IMR-90 (cell line): ENCODE measurements around the gene KATNBL1. TPM values are rescaled to one million over a fixed set of nuclear protein-coding genes. Genes with fewer than 3 reads are reported as not detected.

Source experiments
- ATAC-seq: fragments of 200-7000 bp; cut with Tn5 transposase; 2 replicates; pipeline ENCODE4 v1.9.1; 2020; ENCODE audit warnings: low read depth, mild to moderate bottlenecking, moderate library complexity
- BruUV-seq: library from RNA; stranded (reverse); fragments of 400-500 nt; replicated peaks from 2 replicates; lab custom pipeline; 2021; lab: Mats Ljungman, UMichigan
- CTCF ChIA-PET: fragments of 300-600 bp; formaldehyde crosslinking; extraction: SDS; loops from one replicate; lab custom pipeline; 2021; ENCODE audit warnings: antibody characterized with exemption; lab: Yijun Ruan, JAX
- POLR2A ChIA-PET: fragments of 300-600 bp; sonication (Branson Sonifier 250); formaldehyde crosslinking; loops from one replicate; lab custom pipeline; 2022; ENCODE audit warnings: antibody characterized with exemption; ENCODE audit not compliant: unreplicated experiment; lab: Charles Lee
- DNase-seq: peaks from one replicate; pipeline ENCODE4 v3.0.0; 2013
- H2AFZ ChIP-seq: replicated peaks from 2 replicates; pipeline ENCODE3; 2013; ENCODE audit warnings: low read length, mild to moderate bottlenecking; ENCODE audit not compliant: poor library complexity
- H2AK5ac ChIP-seq: 2 replicates; pipeline ENCODE4 v1.6.1; 2013; ENCODE audit warnings: low read depth, low read length, inconsistent platforms
- H2AK9ac ChIP-seq: replicated peaks from 2 replicates; pipeline ENCODE3; 2013; ENCODE audit warnings: mild to moderate bottlenecking, low read depth, low read length, moderate library complexity; ENCODE audit not compliant: poor library complexity
- H2BK120ac ChIP-seq: 2 replicates; pipeline ENCODE4 v1.6.1; 2013; ENCODE audit warnings: low read depth, low read length, inconsistent platforms
- H2BK15ac ChIP-seq: 3 replicates; pipeline ENCODE4 v1.6.1; 2013; ENCODE audit warnings: low read depth, low read length, inconsistent platforms
- H2BK20ac ChIP-seq: 2 replicates; pipeline ENCODE4 v1.6.1; 2013; ENCODE audit warnings: low read depth, mild to moderate bottlenecking, inconsistent platforms, low read length, moderate library complexity
- H2BK5ac ChIP-seq: 2 replicates; pipeline ENCODE4 v1.6.1; 2013; ENCODE audit warnings: mild to moderate bottlenecking, low read depth, low read length, inconsistent platforms; ENCODE audit not compliant: poor library complexity, severe bottlenecking
- H3K14ac ChIP-seq: replicated peaks from 2 replicates; pipeline ENCODE4 v1.6.1; 2013; ENCODE audit warnings: low read depth, low read length, inconsistent platforms
- H3K18ac ChIP-seq: 2 replicates; pipeline ENCODE4 v1.6.1; 2013; ENCODE audit warnings: low read depth, low read length, control low read depth
- H3K23ac ChIP-seq: 2 replicates; pipeline ENCODE4 v1.6.1; 2013; ENCODE audit warnings: low read depth, low read length, inconsistent platforms
- H3K27ac ChIP-seq: 2 replicates; pipeline ENCODE4 v1.5.1; 2013; ENCODE audit warnings: mild to moderate bottlenecking, control low read depth, low read length; ENCODE audit not compliant: insufficient read depth
- H3K27me3 ChIP-seq: 2 replicates; pipeline ENCODE4 v1.6.1; 2013; ENCODE audit warnings: low read length; ENCODE audit not compliant: control insufficient read depth, insufficient read depth
- H3K36me3 ChIP-seq: 2 replicates; pipeline ENCODE4 v1.6.1; 2013; ENCODE audit warnings: low read length, mixed read lengths; ENCODE audit not compliant: control insufficient read depth, insufficient read depth
- H3K4ac ChIP-seq: 2 replicates; pipeline ENCODE4 v1.6.1; 2013; ENCODE audit warnings: low read depth, low read length, inconsistent platforms
- H3K4me1 ChIP-seq: 2 replicates; pipeline ENCODE4 v1.6.1; 2013; ENCODE audit warnings: low read length, mixed read lengths; ENCODE audit not compliant: control insufficient read depth, insufficient read depth
- H3K4me2 ChIP-seq: 2 replicates; pipeline ENCODE4 v1.6.1; 2013; ENCODE audit warnings: low read depth, mild to moderate bottlenecking, control low read depth, low read length, moderate library complexity
- H3K4me3 ChIP-seq: 2 replicates; pipeline ENCODE4 v1.5.1; 2013; ENCODE audit warnings: low read depth, mild to moderate bottlenecking, control low read depth, low read length, moderate library complexity; ENCODE audit not compliant: insufficient read depth
- H3K56ac ChIP-seq: 2 replicates; pipeline ENCODE4 v1.6.1; 2013; ENCODE audit warnings: low read length, inconsistent platforms; ENCODE audit not compliant: insufficient read depth; ENCODE audit errors: extremely low read depth
- H3K79me1 ChIP-seq, 2 experiments: 2 replicates each; pipeline ENCODE4 v1.6.1; 2013; ENCODE audit warnings: low read length in 2 of 2, inconsistent platforms in 1 of 2, low read depth in 1 of 2
- H3K9ac ChIP-seq: 2 replicates; pipeline ENCODE4 v1.6.1; 2013; ENCODE audit warnings: low read depth, low read length, control low read depth
- H3K9me1 ChIP-seq: 2 replicates; pipeline ENCODE4 v1.6.1; 2013; ENCODE audit warnings: low read length, inconsistent platforms; ENCODE audit not compliant: insufficient read depth
- H3K9me3 ChIP-seq: 2 replicates; pipeline ENCODE4 v1.6.1; 2013; ENCODE audit warnings: low read length; ENCODE audit not compliant: control insufficient read depth, insufficient read depth
- H4K20me1 ChIP-seq: 2 replicates; pipeline ENCODE4 v1.6.1; 2013; ENCODE audit warnings: low read length, inconsistent platforms; ENCODE audit not compliant: insufficient read depth
- H4K5ac ChIP-seq: 2 replicates; pipeline ENCODE4 v1.6.1; 2013; ENCODE audit warnings: mild to moderate bottlenecking, low read depth, low read length, control low read depth
- H4K8ac ChIP-seq, 2 experiments: 2 replicates each; pipeline ENCODE4 v1.6.1; 2013; ENCODE audit warnings: low read depth in 2 of 2, low read length in 2 of 2, control low read depth in 1 of 2, inconsistent platforms in 1 of 2
- H4K91ac ChIP-seq: 2 replicates; pipeline ENCODE4 v1.6.1; 2013; ENCODE audit warnings: low read depth, low read length, inconsistent platforms; ENCODE audit not compliant: insufficient read depth
- MAFK ChIP-seq: IDR thresholded peaks from 2 replicates; pipeline ENCODE4 v1.6.1; 2012; ENCODE audit warnings: low read depth, low read length, improper control_type of control experiment
- MAZ ChIP-seq: IDR thresholded peaks from 2 replicates; pipeline ENCODE4 v1.6.1; 2012; ENCODE audit warnings: low read depth, mild to moderate bottlenecking, low read length, improper control_type of control experiment, moderate library complexity, borderline replicate concordance
- RFX5 ChIP-seq: IDR thresholded peaks from 2 replicates; pipeline ENCODE4 v1.8.0; 2012; ENCODE audit warnings: low read depth, mild to moderate bottlenecking, low read length, moderate library complexity
- WGBS, 2 experiments: methylation state at CpG; one replicate each; pipeline versions ENCODE4 v1.1.5 to v1.1.7; 2013; ENCODE audit warnings: missing lambda C conversion rate in 2 of 2; ENCODE audit not compliant: insufficient read length in 1 of 2; ENCODE audit errors: extremely low coverage in 2 of 2; 5-methylcytosine and 5-hydroxymethylcytosine counted together
- dilution Hi-C: fragments of 300-500 bp; cut with HindIII; formaldehyde crosslinking; loops from one replicate; pipeline ENCODE4 v1.14.3; 2018; ENCODE audit warnings: low sequenced_read_pairs; ENCODE audit not compliant: unreplicated experiment
- in situ Hi-C: fragments of 300-500 bp; cut with MboI; formaldehyde crosslinking; loops from 3 replicates; pipeline ENCODE4 v1.14.3; 2019; ENCODE audit warnings: low sequenced_read_pairs, inconsistent platforms, mixed read lengths
- intact Hi-C: fragments of 100-400 bp; cut with micrococcal nuclease; formaldehyde crosslinking; loops from 2 replicates; pipeline ENCODE4 v1.10.0; 2022
- polyA plus RNA-seq, 3 experiments: library from polyadenylated mRNA; depleted of rRNA; stranded (reverse); fragments of >200 nt; gene quantifications; 2 replicates each; pipeline ENCODE4 v1.2.3, GENCODE V29; 2012; ENCODE audit warnings: low replicate concordance in 1 of 3
- total RNA-seq: library from RNA; depleted of rRNA; stranded (reverse); fragments of >200 nt; gene quantifications from 2 replicates; pipeline ENCODE4 v1.2.3, GENCODE V29; 2012
- TF ChIP-seq, protein P1 (sequence below): conservative IDR thresholded peaks from 2 replicates; pipeline ENCODE4 v1.5.1; 2012; ENCODE audit warnings: mild to moderate bottlenecking, low read depth, low read length, improper control_type of control experiment

KATNBL1 gene
- total and polyA plus RNA-seq, 2 of the 4 experiments (the other 2 are of a cell fraction), result 17.1 to 24.0 TPM

DNA sequence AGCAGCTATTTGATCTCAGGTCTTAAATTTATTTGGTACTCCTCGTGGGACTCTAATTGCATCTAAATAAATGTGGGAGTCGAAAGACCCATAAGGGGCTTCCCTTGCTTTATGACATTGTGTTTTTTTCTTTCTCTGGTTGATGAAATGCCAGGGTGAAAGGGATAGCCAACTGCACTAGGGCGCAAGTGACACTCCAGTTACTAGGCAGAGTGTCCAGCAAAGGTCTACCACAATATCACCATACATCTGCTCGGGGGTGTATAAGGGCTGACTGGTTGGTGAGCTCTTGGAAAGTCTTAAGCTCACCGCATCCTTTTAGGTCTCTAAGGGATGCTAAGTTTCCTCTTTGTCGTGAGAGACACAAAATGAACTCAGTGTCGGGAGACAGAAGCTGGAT lies 54.0 kb downstream of the KATNBL1 start:
- ChIA-PET POLR2A (no interaction called here), CTCF (no interaction called here)
- Histone ChIP-seq H2AK5ac (no peak overlapping the region), H2BK15ac (no peak overlapping the region), H3K4me2 (no peak overlapping the region), H4K91ac (no peak overlapping the region), H4K20me1 (no peaks in the 10 kb centered on the region), H2AFZ (no peak overlapping the region), H3K18ac (no peak overlapping the region), H3K4me1 (no peaks in the 10 kb centered on the region), H3K27ac (no peak overlapping the region), H2BK5ac (no peak overlapping the region), H3K4ac (no peak overlapping the region), H2BK120ac (no peak overlapping the region), H4K5ac (no peak overlapping the region), H4K8ac (no peak overlapping the region), H2AK9ac (no peak overlapping the region), H3K23ac (no peak overlapping the region), H2BK20ac (no peak overlapping the region), H3K4me3 (no peak overlapping the region), H3K9me1 (no peaks in the 10 kb centered on the region), H3K79me1 (peaks cover 7 to 26% of the 10 kb centered on the region in 2 experiments), H3K14ac (no peak overlapping the region), H3K56ac (no peak overlapping the region), H3K36me3 (peaks cover 27% of the 10 kb centered on the region), H3K9ac (no peak overlapping the region), H3K9me3 (peaks cover 19% of the 10 kb centered on the region), H3K27me3 (no peaks in the 10 kb centered on the region)
- no peak for TF ChIP-seq MAZ
- TF ChIP-seq, protein P1, sequence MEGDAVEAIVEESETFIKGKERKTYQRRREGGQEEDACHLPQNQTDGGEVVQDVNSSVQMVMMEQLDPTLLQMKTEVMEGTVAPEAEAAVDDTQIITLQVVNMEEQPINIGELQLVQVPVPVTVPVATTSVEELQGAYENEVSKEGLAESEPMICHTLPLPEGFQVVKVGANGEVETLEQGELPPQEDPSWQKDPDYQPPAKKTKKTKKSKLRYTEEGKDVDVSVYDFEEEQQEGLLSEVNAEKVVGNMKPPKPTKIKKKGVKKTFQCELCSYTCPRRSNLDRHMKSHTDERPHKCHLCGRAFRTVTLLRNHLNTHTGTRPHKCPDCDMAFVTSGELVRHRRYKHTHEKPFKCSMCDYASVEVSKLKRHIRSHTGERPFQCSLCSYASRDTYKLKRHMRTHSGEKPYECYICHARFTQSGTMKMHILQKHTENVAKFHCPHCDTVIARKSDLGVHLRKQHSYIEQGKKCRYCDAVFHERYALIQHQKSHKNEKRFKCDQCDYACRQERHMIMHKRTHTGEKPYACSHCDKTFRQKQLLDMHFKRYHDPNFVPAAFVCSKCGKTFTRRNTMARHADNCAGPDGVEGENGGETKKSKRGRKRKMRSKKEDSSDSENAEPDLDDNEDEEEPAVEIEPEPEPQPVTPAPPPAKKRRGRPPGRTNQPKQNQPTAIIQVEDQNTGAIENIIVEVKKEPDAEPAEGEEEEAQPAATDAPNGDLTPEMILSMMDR, result no peak
- 0 out of 2 replicates have a peak, but pooled peaks have one; percentile 29 for TF ChIP-seq RFX5
- TF ChIP-seq MAFK, result no peak
- WGBS, 2 experiments, result 100% methylated on average over 3 of the region's 7 CpGs; no CpG with 5 or more reads in 1 of the 2 experiments
- no TSS peak for BruUV-seq
- intact Hi-C loops (no loop called here), in situ Hi-C loops (no loop called here), dilution Hi-C loops (no loop called here)
- no peak for DNase-seq
- ATAC-seq, result no peak
